GM12878 (cell line): ENCODE data around the gene SMG6. TPM values are rescaled to one million over a fixed set of nuclear protein-coding genes. Genes with fewer than 3 reads are reported as not detected.

Experiments
- ATAC-seq: fragments of 200-7000 bp; cut with Tn5 transposase; 3 replicates; pipeline ENCODE4 v1.9.1; 2020; ENCODE audit warnings: mild to moderate bottlenecking, moderate library complexity
- BruUV-seq: library from RNA; stranded (reverse); fragments of 400-500 nt; replicated peaks from 2 replicates; lab custom pipeline; 2021; lab: Mats Ljungman, UMichigan
- CTCF ChIA-PET: fragments of 300-600 bp; sonication (Branson Sonifier 250); formaldehyde crosslinking; extraction: SDS; loops from one replicate; lab custom pipeline; 2021; ENCODE audit warnings: inconsistent platforms; lab: Yijun Ruan, JAX
- POLR2A ChIA-PET: fragments of 350-600 bp; formaldehyde crosslinking; extraction: SDS; loops from one replicate; lab custom pipeline; 2021; ENCODE audit warnings: inconsistent platforms; lab: Charles Lee
- RAD21 ChIA-PET: fragments of 300-600 bp; sonication (Branson Sonifier 250); formaldehyde crosslinking; loops from one replicate; lab custom pipeline; 2023; ENCODE audit warnings: antibody characterized with exemption; ENCODE audit not compliant: unreplicated experiment; lab: Charles Lee
- SMC1A ChIA-PET: fragments of 300-600 bp; sonication (Branson Sonifier 250); formaldehyde crosslinking; loops from one replicate; lab custom pipeline; 2023; ENCODE audit not compliant: unreplicated experiment, uncharacterized antibody; lab: Charles Lee
- DNase-seq: peaks from one replicate; pipeline ENCODE4 v3.0.0-alpha.2; 2011; ENCODE audit warnings: low read depth, low spot score
- FAIRE-seq: peaks from 3 replicates; lab custom pipeline; 2011; peaks lifted over from hg19 to GRCh38; lab: Jason Lieb, UNC
- H2AFZ ChIP-seq: 2 replicates; pipeline ENCODE4 v1.6.0; 2011; ENCODE audit warnings: low read depth, low read length, control low read depth; ENCODE audit not compliant: control insufficient read depth
- H3K27ac ChIP-seq: 2 replicates; pipeline ENCODE4 v1.5.1; 2011; ENCODE audit warnings: control low read depth; ENCODE audit not compliant: control insufficient read depth, insufficient read depth
- H3K27me3 ChIP-seq, 2 experiments: replicated peaks in 1 of 2; 2 replicates each; pipeline versions ENCODE4 v1.6.0 to v1.6.1; 2011; ENCODE audit warnings: low read length in 1 of 2; ENCODE audit not compliant: control insufficient read depth in 2 of 2, insufficient read depth in 2 of 2
- H3K36me3 ChIP-seq, 2 experiments: 2 replicates each; pipeline ENCODE4 v1.5.1; 2011; ENCODE audit warnings: low read length in 1 of 2; ENCODE audit not compliant: control insufficient read depth in 2 of 2, insufficient read depth in 2 of 2
- H3K4me1 ChIP-seq: 2 replicates; pipeline ENCODE4 v1.6.1; 2011; ENCODE audit warnings: mild to moderate bottlenecking, low read length, moderate library complexity, mixed read lengths; ENCODE audit not compliant: control insufficient read depth, insufficient read depth
- H3K4me2 ChIP-seq: 2 replicates; pipeline ENCODE4 v1.6.0; 2011; ENCODE audit warnings: control low read depth; ENCODE audit not compliant: control insufficient read depth, insufficient read depth
- H3K4me3 ChIP-seq: fragments of 200-600 bp; sonication (generic); 2 replicates; pipeline ENCODE4 v1.5.1; 2016
- H3K79me2 ChIP-seq: 2 replicates; pipeline ENCODE4 v1.6.0; 2011; ENCODE audit warnings: low read length; ENCODE audit not compliant: control insufficient read depth, insufficient read depth
- H3K9ac ChIP-seq: 2 replicates; pipeline ENCODE4 v1.8.0; 2011; ENCODE audit warnings: low read length, control low read depth, mixed read lengths; ENCODE audit not compliant: control insufficient read depth, insufficient read depth
- H3K9me3 ChIP-seq: replicated peaks from 3 replicates; pipeline ENCODE4 v1.5.1; 2011; ENCODE audit warnings: mild to moderate bottlenecking, low read length; ENCODE audit not compliant: control insufficient read depth, insufficient read depth
- H4K20me1 ChIP-seq: 2 replicates; pipeline ENCODE4 v1.6.0; 2011; ENCODE audit not compliant: control insufficient read depth, insufficient read depth
- ATF2 ChIP-seq: IDR thresholded peaks from 2 replicates; pipeline ENCODE4 v1.6.1; 2012; ENCODE audit warnings: low read length, inconsistent platforms
- BACH1 ChIP-seq: fragments of 450-650 bp; IDR thresholded peaks from 2 replicates; pipeline ENCODE4 v1.6.1; 2017; ENCODE audit warnings: mild to moderate bottlenecking, borderline replicate concordance
- BHLHE40 ChIP-seq, 2 experiments: fragments of 450-650 bp in 1 of 2; IDR thresholded peaks; 2 replicates each; pipeline ENCODE4 v1.6.1; 2011 to 2017; ENCODE audit warnings: low read depth in 2 of 2, borderline replicate concordance in 1 of 2, improper control_type of control experiment in 1 of 2, low read length in 1 of 2, mild to moderate bottlenecking in 1 of 2
- CHD2 ChIP-seq: IDR thresholded peaks from 2 replicates; pipeline ENCODE4 v1.6.1; 2011; ENCODE audit warnings: low read depth, low read length, improper control_type of control experiment, borderline replicate concordance
- DPF2 ChIP-seq: fragments of 450-650 bp; IDR thresholded peaks from 2 replicates; pipeline ENCODE4 v1.6.1; 2017; ENCODE audit warnings: mild to moderate bottlenecking
- GATAD2B ChIP-seq: fragments of 450-650 bp; conservative IDR thresholded peaks from 2 replicates; pipeline ENCODE4 v1.6.1; 2017; ENCODE audit warnings: low read depth, mild to moderate bottlenecking, moderate library complexity
- IKZF1 ChIP-seq: fragments of 450-650 bp; conservative IDR thresholded peaks from 2 replicates; pipeline ENCODE4 v1.6.1; 2017; ENCODE audit warnings: antibody characterized with exemption, mild to moderate bottlenecking
- NR2F1 ChIP-seq: fragments of 450-650 bp; conservative IDR thresholded peaks from 2 replicates; pipeline ENCODE4 v1.6.1; 2017; ENCODE audit warnings: mild to moderate bottlenecking
- STAT3 ChIP-seq: IDR thresholded peaks from 2 replicates; pipeline ENCODE4 v1.6.1; 2011; ENCODE audit warnings: low read depth, low read length, improper control_type of control experiment
- WGBS: methylation state at CpG from one replicate; pipeline ENCODE4 v1.1.6; 2016; ENCODE audit warnings: low lambda C conversion rate; ENCODE audit not compliant: insufficient replicate concordance, insufficient coverage; ENCODE audit errors: missing lambda C conversion rate; 5-methylcytosine and 5-hydroxymethylcytosine counted together
- in situ Hi-C: fragments of 300-500 bp; cut with MboI; formaldehyde crosslinking; loops from 9 replicates; pipeline ENCODE4 v1.14.3; 2018; ENCODE audit warnings: mixed read lengths
- intact Hi-C: fragments of 100-400 bp; cut with micrococcal nuclease; formaldehyde crosslinking; loops from one replicate; pipeline ENCODE4 v1.14.2; 2022; ENCODE audit not compliant: unreplicated experiment
- polyA plus RNA-seq, 11 experiments: library from polyadenylated mRNA; depleted of rRNA in 4 of 11; unstranded in 6 of 11; stranded (reverse) in 5 of 11; fragments of >200 nt; fragmentation: Nextera tagmentation in 4 of 11; fragmentation: Illumina TruSeq in 1 of 11; extraction: Ambion mirVana in 4 of 11; extraction: Trizol in 1 of 11; gene quantifications; 1 replicate in 1 of 11; 2 replicates in 10 of 11; pipeline versions ENCODE4 v1.2.1 to v1.2.3, GENCODE V29; 2011 to 2016; ENCODE audit warnings: inconsistent platforms in 2 of 11, missing spikeins in 2 of 11, low read depth in 1 of 11
- total RNA-seq, 4 experiments: library from RNA; depleted of rRNA in 3 of 4; stranded (reverse); fragments of >200 nt in 3 of 4; fragmentation: Illumina TruSeq in 1 of 4; extraction: Trizol in 1 of 4; gene quantifications; 2 replicates each; pipeline versions ENCODE4 v1.2.1 to v1.2.3, GENCODE V29; 2013 to 2021
- TF ChIP-seq, protein P1 (sequence below): IDR thresholded peaks from 2 replicates; pipeline ENCODE4 v1.6.1; 2012; ENCODE audit warnings: improper control_type of control experiment, low read depth, low read length; ENCODE audit not compliant: insufficient replicate concordance
- TF ChIP-seq, protein P2 (sequence below): fragments of 450-650 bp; conservative IDR thresholded peaks from 2 replicates; pipeline ENCODE4 v1.6.1; 2017; ENCODE audit warnings: mild to moderate bottlenecking, moderate library complexity

SMG6 gene
- total and polyA plus RNA-seq, 10 of the 15 experiments (the other 5 are each of a cell fraction or from before 2014, with no cell fraction given), result 0.58 to 28.7 (median 15.7) TPM

- TF ChIP-seq, protein P1, sequence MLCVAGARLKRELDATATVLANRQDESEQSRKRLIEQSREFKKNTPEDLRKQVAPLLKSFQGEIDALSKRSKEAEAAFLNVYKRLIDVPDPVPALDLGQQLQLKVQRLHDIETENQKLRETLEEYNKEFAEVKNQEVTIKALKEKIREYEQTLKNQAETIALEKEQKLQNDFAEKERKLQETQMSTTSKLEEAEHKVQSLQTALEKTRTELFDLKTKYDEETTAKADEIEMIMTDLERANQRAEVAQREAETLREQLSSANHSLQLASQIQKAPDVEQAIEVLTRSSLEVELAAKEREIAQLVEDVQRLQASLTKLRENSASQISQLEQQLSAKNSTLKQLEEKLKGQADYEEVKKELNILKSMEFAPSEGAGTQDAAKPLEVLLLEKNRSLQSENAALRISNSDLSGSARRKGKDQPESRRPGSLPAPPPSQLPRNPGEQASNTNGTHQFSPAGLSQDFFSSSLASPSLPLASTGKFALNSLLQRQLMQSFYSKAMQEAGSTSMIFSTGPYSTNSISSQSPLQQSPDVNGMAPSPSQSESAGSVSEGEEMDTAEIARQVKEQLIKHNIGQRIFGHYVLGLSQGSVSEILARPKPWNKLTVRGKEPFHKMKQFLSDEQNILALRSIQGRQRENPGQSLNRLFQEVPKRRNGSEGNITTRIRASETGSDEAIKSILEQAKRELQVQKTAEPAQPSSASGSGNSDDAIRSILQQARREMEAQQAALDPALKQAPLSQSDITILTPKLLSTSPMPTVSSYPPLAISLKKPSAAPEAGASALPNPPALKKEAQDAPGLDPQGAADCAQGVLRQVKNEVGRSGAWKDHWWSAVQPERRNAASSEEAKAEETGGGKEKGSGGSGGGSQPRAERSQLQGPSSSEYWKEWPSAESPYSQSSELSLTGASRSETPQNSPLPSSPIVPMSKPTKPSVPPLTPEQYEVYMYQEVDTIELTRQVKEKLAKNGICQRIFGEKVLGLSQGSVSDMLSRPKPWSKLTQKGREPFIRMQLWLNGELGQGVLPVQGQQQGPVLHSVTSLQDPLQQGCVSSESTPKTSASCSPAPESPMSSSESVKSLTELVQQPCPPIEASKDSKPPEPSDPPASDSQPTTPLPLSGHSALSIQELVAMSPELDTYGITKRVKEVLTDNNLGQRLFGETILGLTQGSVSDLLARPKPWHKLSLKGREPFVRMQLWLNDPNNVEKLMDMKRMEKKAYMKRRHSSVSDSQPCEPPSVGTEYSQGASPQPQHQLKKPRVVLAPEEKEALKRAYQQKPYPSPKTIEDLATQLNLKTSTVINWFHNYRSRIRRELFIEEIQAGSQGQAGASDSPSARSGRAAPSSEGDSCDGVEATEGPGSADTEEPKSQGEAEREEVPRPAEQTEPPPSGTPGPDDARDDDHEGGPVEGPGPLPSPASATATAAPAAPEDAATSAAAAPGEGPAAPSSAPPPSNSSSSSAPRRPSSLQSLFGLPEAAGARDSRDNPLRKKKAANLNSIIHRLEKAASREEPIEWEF, result no peak
- TF ChIP-seq, all 136 proteins: peak for 0
Measured at GRCh38 chr17:2338315-2338657, 34.7 kb upstream of the SMG6 start (continued).

DNA sequence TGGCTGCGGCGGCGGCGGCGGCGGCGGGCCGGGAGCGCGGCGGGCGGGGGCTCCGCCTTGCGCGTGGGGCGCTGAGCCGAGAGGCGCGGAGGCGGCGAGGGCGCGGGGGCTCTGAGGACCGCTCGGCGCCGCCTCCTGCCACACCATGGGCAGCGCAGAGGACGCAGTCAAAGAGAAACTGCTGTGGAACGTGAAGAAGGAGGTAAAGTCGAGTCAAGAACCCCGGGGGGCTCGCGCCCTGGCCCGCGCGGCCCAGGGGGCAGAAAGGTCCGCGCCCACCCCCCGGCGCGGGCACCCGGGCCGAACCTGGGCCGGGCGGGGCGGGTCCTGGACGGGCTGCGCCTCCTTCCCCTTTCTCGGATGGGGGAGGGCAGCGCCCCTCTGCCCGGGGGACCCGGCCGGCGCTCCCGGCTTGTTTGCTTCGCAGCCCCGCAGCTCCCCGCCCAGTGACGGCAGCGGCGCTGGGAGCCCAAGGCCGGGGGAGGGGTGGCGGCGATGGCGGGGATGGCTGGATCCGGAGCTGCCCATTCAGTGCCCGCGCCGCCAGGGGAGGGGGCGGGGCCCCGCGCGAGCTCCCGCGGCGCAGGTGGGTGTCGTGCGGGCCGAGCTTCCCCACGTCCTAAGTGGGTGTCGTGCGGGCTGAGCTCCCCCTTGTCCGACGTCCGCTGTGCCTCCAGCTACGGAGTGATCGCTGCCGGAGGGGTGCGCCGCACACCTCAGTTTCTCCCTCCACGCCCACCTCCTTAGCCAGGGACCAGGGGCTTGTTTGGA lies 34.1 kb upstream of the SMG6 start:
- WGBS, result 2% methylated on average over 22 of the region's 92 CpGs
- in situ Hi-C loops, result no loop called here
- peaks cover 46% of the 10 kb centered on the region for H3K79me2 ChIP-seq
- TF ChIP-seq DPF2, result peak; percentile 68
- TF ChIP-seq ATF2, result no peak
- peak; percentile 23 for TF ChIP-seq IKZF1
- no peak for TF ChIP-seq CHD2
- TF ChIP-seq, protein P2, sequence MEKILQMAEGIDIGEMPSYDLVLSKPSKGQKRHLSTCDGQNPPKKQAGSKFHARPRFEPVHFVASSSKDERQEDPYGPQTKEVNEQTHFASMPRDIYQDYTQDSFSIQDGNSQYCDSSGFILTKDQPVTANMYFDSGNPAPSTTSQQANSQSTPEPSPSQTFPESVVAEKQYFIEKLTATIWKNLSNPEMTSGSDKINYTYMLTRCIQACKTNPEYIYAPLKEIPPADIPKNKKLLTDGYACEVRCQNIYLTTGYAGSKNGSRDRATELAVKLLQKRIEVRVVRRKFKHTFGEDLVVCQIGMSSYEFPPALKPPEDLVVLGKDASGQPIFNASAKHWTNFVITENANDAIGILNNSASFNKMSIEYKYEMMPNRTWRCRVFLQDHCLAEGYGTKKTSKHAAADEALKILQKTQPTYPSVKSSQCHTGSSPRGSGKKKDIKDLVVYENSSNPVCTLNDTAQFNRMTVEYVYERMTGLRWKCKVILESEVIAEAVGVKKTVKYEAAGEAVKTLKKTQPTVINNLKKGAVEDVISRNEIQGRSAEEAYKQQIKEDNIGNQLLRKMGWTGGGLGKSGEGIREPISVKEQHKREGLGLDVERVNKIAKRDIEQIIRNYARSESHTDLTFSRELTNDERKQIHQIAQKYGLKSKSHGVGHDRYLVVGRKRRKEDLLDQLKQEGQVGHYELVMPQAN, result peak; percentile 38; the same call in 1 of the 2 replicates
- TF ChIP-seq BHLHE40 (IDR thresholded peaks at IDR 0.05; ENCODE audit: borderline replicate concordance in 1 of 2, low read depth in 2 of 2, low read length in 1 of 2), result peak in 1 of 2 experiments; percentile 15; a peak in 1 of 4 replicates
- 0 out of 2 replicates have a peak, but pooled peaks have one; percentile 32 for TF ChIP-seq NR2F1
- TF ChIP-seq BACH1, result peak; percentile 61
- TF ChIP-seq STAT3, result no peak
- TF ChIP-seq GATAD2B, result peak; percentile 70

More for the DNA sequence above, 34.1 kb upstream of the SMG6 start:
- peak overlapping the region; percentile 66 for H3K4me2 ChIP-seq
- H3K9me3 ChIP-seq, result no peaks in the 10 kb centered on the region
- CTCF ChIA-PET, result interaction anchor here (1.0 to 3.1 kb wide), 5 partner anchors 15 to 285 kb away, joined by 3 to 13 read pairs (median 3); no protein-coding TSS in a partner anchor
- H3K4me1 ChIP-seq, result peaks cover 5% of the 10 kb centered on the region
- H4K20me1 ChIP-seq, result no peaks in the 10 kb centered on the region
- peak overlapping the region; percentile 90 for H3K9ac ChIP-seq
- no peak for DNase-seq
- no TSS peak for BruUV-seq
- POLR2A ChIA-PET, result interaction anchor here (0.5 to 2.5 kb wide), 4 partner anchors 35 to 621 kb away, joined by 3 to 10 read pairs (median 5); no protein-coding TSS in a partner anchor
- peak; percentile 49 for ATAC-seq
- peak overlapping the region; percentile 61 for H2AFZ ChIP-seq
- no peak for FAIRE-seq
- SMC1A ChIA-PET, result no interaction called here
- H3K27me3 ChIP-seq, result no peaks in the 10 kb centered on the region
- intact Hi-C loops, result loop anchor here (2.0 to 5.0 kb wide), 2 partner anchors 71 to 285 kb away; no protein-coding TSS in a partner anchor
- peak overlapping the region; percentile 53 for H3K4me3 ChIP-seq
- H3K27ac ChIP-seq, result peak overlapping the region; percentile 54
- peaks cover 3 to 16% of the 10 kb centered on the region in 2 experiments for H3K36me3 ChIP-seq
- RAD21 ChIA-PET, result interaction anchor here (0.7 to 2.6 kb wide), 9 partner anchors 15 to 283 kb away, joined by 3 to 11 read pairs (median 4); partner anchors contain the start of genes HIC1, SMG6 and SRR
